ENCODE measurements around the gene GSE1. TPM values are rescaled to one million over a fixed set of nuclear protein-coding genes. Genes with fewer than 3 reads are reported as not detected.

GSE1 gene
- total and polyA plus RNA-seq, 2 experiments from 2014 or later: 32.4 to 135 TPM

GRCh38 chr16:85625485-85626117 is 12.5 kb downstream of the GSE1 start:
- H3K4me1 ChIP-seq (ENCODE audit: insufficient read depth): peaks cover 16% of the 10 kb centered on the region; the same call in 1 of the 2 replicates
- H3K27ac Mint-ChIP-seq: no peak overlapping the region
- H3K27me3 Mint-ChIP-seq (ENCODE audit: insufficient read depth, low read depth, poor library complexity): peaks cover 23% of the 10 kb centered on the region
- H3K36me3 Mint-ChIP-seq (ENCODE audit: low read depth): peaks cover 33% of the 10 kb centered on the region
- H3K4me3 Mint-ChIP-seq: 0 out of 3 replicates have a peak overlapping the region, but pooled peaks have one; percentile 68
- no peak; the same call in 2 of the 3 replicates for ATAC-seq
- DNase-seq (ENCODE audit: low spot score): no peak
- H3K36me3 ChIP-seq (ENCODE audit: insufficient read depth): no peaks in the 10 kb centered on the region
- H3K4me2 ChIP-seq: peak overlapping the region; percentile 74
- peaks cover 100% of the 10 kb centered on the region for H3K79me2 ChIP-seq (replicated peaks; ENCODE audit: insufficient read depth)
- peak overlapping the region; percentile 78; the same call in 1 of the 2 replicates for H3K27ac ChIP-seq (ENCODE audit: low read depth)
- no peaks in the 10 kb centered on the region for H3K9me2 ChIP-seq (ENCODE audit: insufficient read depth)
- peaks cover 82% of the 10 kb centered on the region for H4K20me1 ChIP-seq (replicated peaks; ENCODE audit: insufficient read depth)
- no peak overlapping the region for H2AFZ ChIP-seq
- peaks cover 13% of the 10 kb centered on the region; the same call in 1 of the 2 replicates for H3F3A ChIP-seq (replicated peaks; ENCODE audit: low read depth)
- H3K4me1 Mint-ChIP-seq: peaks cover 63% of the 10 kb centered on the region
- H3K4me3 ChIP-seq: peak overlapping the region; percentile 47; the same call in 1 of the 2 replicates
- H3K27me3 ChIP-seq (ENCODE audit: insufficient read depth): no peaks in the 10 kb centered on the region
- H3K9me3 Mint-ChIP-seq: peaks cover 15% of the 10 kb centered on the region
- no peak for TF ChIP-seq CREB1 (CRISPR knock-in tag; IDR thresholded peaks at IDR 0.05; ENCODE audit: low read depth)
- TF ChIP-seq POLR2AphosphoS5 (IDR thresholded peaks at IDR 0.05; ENCODE audit: low read depth): no peak
- no peak for TF ChIP-seq ZNF114 (CRISPR knock-in tag; IDR thresholded peaks at IDR 0.05)
- no peak for TF ChIP-seq EZH2 (IDR thresholded peaks at IDR 0.05; ENCODE audit: low read depth, unreplicated experiment)
- no peak for TF ChIP-seq NANOG (IDR thresholded peaks at IDR 0.05; ENCODE audit: borderline replicate concordance)
- TF ChIP-seq, protein P1, sequence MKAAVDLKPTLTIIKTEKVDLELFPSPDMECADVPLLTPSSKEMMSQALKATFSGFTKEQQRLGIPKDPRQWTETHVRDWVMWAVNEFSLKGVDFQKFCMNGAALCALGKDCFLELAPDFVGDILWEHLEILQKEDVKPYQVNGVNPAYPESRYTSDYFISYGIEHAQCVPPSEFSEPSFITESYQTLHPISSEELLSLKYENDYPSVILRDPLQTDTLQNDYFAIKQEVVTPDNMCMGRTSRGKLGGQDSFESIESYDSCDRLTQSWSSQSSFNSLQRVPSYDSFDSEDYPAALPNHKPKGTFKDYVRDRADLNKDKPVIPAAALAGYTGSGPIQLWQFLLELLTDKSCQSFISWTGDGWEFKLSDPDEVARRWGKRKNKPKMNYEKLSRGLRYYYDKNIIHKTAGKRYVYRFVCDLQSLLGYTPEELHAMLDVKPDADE (IDR thresholded peaks at IDR 0.05): no peak
- TF ChIP-seq, protein P2, sequence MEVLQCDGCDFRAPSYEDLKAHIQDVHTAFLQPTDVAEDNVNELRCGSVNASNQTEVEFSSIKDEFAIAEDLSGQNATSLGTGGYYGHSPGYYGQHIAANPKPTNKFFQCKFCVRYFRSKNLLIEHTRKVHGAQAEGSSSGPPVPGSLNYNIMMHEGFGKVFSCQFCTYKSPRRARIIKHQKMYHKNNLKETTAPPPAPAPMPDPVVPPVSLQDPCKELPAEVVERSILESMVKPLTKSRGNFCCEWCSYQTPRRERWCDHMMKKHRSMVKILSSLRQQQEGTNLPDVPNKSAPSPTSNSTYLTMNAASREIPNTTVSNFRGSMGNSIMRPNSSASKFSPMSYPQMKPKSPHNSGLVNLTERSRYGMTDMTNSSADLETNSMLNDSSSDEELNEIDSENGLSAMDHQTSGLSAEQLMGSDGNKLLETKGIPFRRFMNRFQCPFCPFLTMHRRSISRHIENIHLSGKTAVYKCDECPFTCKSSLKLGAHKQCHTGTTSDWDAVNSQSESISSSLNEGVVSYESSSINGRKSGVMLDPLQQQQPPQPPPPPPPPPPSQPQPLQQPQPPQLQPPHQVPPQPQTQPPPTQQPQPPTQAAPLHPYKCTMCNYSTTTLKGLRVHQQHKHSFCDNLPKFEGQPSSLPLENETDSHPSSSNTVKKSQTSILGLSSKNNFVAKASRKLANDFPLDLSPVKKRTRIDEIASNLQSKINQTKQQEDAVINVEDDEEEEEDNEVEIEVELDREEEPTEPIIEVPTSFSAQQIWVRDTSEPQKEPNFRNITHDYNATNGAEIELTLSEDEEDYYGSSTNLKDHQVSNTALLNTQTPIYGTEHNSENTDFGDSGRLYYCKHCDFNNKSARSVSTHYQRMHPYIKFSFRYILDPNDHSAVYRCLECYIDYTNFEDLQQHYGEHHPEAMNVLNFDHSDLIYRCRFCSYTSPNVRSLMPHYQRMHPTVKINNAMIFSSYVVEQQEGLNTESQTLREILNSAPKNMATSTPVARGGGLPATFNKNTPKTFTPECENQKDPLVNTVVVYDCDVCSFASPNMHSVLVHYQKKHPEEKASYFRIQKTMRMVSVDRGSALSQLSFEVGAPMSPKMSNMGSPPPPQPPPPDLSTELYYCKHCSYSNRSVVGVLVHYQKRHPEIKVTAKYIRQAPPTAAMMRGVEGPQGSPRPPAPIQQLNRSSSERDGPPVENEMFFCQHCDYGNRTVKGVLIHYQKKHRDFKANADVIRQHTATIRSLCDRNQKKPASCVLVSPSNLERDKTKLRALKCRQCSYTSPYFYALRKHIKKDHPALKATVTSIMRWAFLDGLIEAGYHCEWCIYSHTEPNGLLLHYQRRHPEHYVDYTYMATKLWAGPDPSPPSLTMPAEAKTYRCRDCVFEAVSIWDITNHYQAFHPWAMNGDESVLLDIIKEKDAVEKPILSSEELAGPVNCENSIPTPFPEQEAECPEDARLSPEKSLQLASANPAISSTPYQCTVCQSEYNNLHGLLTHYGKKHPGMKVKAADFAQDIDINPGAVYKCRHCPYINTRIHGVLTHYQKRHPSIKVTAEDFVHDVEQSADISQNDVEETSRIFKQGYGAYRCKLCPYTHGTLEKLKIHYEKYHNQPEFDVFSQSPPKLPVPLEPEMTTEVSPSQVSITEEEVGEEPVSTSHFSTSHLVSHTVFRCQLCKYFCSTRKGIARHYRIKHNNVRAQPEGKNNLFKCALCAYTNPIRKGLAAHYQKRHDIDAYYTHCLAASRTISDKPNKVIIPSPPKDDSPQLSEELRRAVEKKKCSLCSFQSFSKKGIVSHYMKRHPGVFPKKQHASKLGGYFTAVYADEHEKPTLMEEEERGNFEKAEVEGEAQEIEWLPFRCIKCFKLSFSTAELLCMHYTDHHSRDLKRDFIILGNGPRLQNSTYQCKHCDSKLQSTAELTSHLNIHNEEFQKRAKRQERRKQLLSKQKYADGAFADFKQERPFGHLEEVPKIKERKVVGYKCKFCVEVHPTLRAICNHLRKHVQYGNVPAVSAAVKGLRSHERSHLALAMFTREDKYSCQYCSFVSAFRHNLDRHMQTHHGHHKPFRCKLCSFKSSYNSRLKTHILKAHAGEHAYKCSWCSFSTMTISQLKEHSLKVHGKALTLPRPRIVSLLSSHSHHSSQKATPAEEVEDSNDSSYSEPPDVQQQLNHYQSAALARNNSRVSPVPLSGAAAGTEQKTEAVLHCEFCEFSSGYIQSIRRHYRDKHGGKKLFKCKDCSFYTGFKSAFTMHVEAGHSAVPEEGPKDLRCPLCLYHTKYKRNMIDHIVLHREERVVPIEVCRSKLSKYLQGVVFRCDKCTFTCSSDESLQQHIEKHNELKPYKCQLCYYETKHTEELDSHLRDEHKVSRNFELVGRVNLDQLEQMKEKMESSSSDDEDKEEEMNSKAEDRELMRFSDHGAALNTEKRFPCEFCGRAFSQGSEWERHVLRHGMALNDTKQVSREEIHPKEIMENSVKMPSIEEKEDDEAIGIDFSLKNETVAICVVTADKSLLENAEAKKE (CRISPR knock-in tag; IDR thresholded peaks at IDR 0.05): no peak
- TF ChIP-seq ZNF331 (CRISPR knock-in tag; IDR thresholded peaks at IDR 0.05; ENCODE audit: low read depth): no peak
- TF ChIP-seq JUNB (IDR thresholded peaks at IDR 0.05; ENCODE audit: unreplicated experiment): no peak
- TF ChIP-seq, protein P3, sequence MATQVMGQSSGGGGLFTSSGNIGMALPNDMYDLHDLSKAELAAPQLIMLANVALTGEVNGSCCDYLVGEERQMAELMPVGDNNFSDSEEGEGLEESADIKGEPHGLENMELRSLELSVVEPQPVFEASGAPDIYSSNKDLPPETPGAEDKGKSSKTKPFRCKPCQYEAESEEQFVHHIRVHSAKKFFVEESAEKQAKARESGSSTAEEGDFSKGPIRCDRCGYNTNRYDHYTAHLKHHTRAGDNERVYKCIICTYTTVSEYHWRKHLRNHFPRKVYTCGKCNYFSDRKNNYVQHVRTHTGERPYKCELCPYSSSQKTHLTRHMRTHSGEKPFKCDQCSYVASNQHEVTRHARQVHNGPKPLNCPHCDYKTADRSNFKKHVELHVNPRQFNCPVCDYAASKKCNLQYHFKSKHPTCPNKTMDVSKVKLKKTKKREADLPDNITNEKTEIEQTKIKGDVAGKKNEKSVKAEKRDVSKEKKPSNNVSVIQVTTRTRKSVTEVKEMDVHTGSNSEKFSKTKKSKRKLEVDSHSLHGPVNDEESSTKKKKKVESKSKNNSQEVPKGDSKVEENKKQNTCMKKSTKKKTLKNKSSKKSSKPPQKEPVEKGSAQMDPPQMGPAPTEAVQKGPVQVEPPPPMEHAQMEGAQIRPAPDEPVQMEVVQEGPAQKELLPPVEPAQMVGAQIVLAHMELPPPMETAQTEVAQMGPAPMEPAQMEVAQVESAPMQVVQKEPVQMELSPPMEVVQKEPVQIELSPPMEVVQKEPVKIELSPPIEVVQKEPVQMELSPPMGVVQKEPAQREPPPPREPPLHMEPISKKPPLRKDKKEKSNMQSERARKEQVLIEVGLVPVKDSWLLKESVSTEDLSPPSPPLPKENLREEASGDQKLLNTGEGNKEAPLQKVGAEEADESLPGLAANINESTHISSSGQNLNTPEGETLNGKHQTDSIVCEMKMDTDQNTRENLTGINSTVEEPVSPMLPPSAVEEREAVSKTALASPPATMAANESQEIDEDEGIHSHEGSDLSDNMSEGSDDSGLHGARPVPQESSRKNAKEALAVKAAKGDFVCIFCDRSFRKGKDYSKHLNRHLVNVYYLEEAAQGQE (IDR thresholded peaks at IDR 0.05; ENCODE audit: unreplicated experiment): no peak
- TF ChIP-seq, protein P4, sequence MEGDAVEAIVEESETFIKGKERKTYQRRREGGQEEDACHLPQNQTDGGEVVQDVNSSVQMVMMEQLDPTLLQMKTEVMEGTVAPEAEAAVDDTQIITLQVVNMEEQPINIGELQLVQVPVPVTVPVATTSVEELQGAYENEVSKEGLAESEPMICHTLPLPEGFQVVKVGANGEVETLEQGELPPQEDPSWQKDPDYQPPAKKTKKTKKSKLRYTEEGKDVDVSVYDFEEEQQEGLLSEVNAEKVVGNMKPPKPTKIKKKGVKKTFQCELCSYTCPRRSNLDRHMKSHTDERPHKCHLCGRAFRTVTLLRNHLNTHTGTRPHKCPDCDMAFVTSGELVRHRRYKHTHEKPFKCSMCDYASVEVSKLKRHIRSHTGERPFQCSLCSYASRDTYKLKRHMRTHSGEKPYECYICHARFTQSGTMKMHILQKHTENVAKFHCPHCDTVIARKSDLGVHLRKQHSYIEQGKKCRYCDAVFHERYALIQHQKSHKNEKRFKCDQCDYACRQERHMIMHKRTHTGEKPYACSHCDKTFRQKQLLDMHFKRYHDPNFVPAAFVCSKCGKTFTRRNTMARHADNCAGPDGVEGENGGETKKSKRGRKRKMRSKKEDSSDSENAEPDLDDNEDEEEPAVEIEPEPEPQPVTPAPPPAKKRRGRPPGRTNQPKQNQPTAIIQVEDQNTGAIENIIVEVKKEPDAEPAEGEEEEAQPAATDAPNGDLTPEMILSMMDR (conservative IDR thresholded peaks at IDR 0.05; ENCODE audit: low read depth in 2 of 2): no peak
- TF ChIP-seq EZH2phosphoT487 (IDR thresholded peaks at IDR 0.05; ENCODE audit: unreplicated experiment): no peak
- no peak for TF ChIP-seq STAT1 (IDR thresholded peaks at IDR 0.05; ENCODE audit: unreplicated experiment)
